ENCODE measurements around the gene TSPAN14.

TSPAN14 gene

DNA sequence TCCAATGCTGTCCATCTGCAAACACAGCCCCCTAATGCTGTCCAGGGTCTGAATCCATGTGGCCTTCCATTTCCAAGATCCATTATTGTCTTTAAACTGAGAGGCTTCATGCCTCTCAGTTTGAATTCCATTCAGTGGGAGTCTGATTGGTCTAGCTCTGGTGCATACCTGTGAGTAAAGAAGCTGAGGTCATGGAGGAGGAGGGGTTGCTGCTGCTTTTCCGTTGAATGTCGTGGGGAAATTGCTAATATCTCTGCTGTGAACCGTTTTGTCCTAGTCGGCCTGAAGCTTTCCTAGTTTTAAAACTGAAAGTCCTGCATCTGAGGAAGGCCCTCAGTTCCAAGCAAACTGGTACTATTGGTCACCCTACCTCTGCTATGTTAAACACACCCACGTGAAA is 101.3 kb downstream of the TSPAN14 start:
- H3F3A ChIP-seq (ENCODE audit: insufficient read depth, low read length): no peaks in the 10 kb centered on the region
- no peak overlapping the region for H3K9ac ChIP-seq (ENCODE audit: low read length)
- no peak overlapping the region for H3K27ac ChIP-seq (ENCODE audit: low read length)
- H3K4me1 ChIP-seq (ENCODE audit: low read length): no peaks in the 10 kb centered on the region
- no peaks in the 10 kb centered on the region for H3K9me3 ChIP-seq (replicated peaks; ENCODE audit: insufficient read depth, low read length)
- no peak for DNase-seq
- no peaks in the 10 kb centered on the region for H3K27me3 ChIP-seq (replicated peaks; ENCODE audit: insufficient read depth, low read length)
- H2AFZ ChIP-seq (ENCODE audit: low read length): no peak overlapping the region
- H3K79me2 ChIP-seq (ENCODE audit: low read length): no peaks in the 10 kb centered on the region
- H3K9me2 ChIP-seq (replicated peaks; ENCODE audit: insufficient read depth, low read length): no peaks in the 10 kb centered on the region
- H3K4me3 ChIP-seq (ENCODE audit: low read length): no peak overlapping the region
- H4K20me1 ChIP-seq (ENCODE audit: insufficient read depth, low read length): no peaks in the 10 kb centered on the region
- no peaks in the 10 kb centered on the region for H3K36me3 ChIP-seq (replicated peaks; ENCODE audit: insufficient read depth, low read length)
- TF ChIP-seq EZH2phosphoT487 (IDR thresholded peaks at IDR 0.05; ENCODE audit: low read length) (no peak), EZH2 (optimal IDR thresholded peaks at IDR 0.05; ENCODE audit: low read depth, low read length) (no peak)
- TF ChIP-seq, protein P1, sequence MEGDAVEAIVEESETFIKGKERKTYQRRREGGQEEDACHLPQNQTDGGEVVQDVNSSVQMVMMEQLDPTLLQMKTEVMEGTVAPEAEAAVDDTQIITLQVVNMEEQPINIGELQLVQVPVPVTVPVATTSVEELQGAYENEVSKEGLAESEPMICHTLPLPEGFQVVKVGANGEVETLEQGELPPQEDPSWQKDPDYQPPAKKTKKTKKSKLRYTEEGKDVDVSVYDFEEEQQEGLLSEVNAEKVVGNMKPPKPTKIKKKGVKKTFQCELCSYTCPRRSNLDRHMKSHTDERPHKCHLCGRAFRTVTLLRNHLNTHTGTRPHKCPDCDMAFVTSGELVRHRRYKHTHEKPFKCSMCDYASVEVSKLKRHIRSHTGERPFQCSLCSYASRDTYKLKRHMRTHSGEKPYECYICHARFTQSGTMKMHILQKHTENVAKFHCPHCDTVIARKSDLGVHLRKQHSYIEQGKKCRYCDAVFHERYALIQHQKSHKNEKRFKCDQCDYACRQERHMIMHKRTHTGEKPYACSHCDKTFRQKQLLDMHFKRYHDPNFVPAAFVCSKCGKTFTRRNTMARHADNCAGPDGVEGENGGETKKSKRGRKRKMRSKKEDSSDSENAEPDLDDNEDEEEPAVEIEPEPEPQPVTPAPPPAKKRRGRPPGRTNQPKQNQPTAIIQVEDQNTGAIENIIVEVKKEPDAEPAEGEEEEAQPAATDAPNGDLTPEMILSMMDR (IDR thresholded peaks at IDR 0.05; ENCODE audit: low read length): no peak
- no peak overlapping the region for H3K4me2 ChIP-seq (ENCODE audit: low read depth, low read length)

DNA sequence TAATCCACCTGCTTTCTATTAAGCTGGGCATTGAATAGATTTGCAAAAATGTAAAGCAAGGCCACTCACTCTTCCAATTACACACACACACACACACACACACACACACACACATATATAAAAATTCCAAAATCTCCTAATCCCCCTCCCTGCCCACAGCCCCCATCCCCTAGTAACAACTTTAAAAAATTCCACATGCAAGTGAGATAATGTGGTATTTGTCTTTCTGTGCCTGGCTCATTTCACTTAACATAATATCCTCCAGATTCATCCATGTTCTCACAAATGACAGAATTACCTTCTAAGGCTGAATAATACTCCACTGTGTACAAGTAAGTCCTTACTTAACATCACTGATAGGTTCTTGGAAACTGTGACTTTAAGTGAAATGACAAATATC is 107.8 kb downstream of the TSPAN14 start:
- Histone ChIP-seq H3K9ac (ENCODE audit: low read length) (no peak overlapping the region), H4K20me1 (ENCODE audit: insufficient read depth, low read length) (no peaks in the 10 kb centered on the region), H3K4me2 (ENCODE audit: low read depth, low read length) (no peak overlapping the region), H3K9me2 (replicated peaks; ENCODE audit: insufficient read depth, low read length) (no peaks in the 10 kb centered on the region), H3K27me3 (replicated peaks; ENCODE audit: insufficient read depth, low read length) (no peaks in the 10 kb centered on the region), H3K36me3 (replicated peaks; ENCODE audit: insufficient read depth, low read length) (no peaks in the 10 kb centered on the region), H2AFZ (ENCODE audit: low read length) (no peak overlapping the region), H3K27ac (ENCODE audit: low read length) (no peak overlapping the region), H3K79me2 (ENCODE audit: low read length) (no peaks in the 10 kb centered on the region), H3F3A (ENCODE audit: insufficient read depth, low read length) (no peaks in the 10 kb centered on the region), H3K4me1 (ENCODE audit: low read length) (no peaks in the 10 kb centered on the region), H3K4me3 (ENCODE audit: low read length) (no peak overlapping the region), H3K9me3 (replicated peaks; ENCODE audit: insufficient read depth, low read length) (no peaks in the 10 kb centered on the region)
- no peak for TF ChIP-seq EZH2phosphoT487 (IDR thresholded peaks at IDR 0.05; ENCODE audit: low read length)
- TF ChIP-seq, protein P1 (IDR thresholded peaks at IDR 0.05; ENCODE audit: low read length): no peak
- TF ChIP-seq EZH2 (optimal IDR thresholded peaks at IDR 0.05; ENCODE audit: low read depth, low read length): no peak
- DNase-seq: no peak

DNA sequence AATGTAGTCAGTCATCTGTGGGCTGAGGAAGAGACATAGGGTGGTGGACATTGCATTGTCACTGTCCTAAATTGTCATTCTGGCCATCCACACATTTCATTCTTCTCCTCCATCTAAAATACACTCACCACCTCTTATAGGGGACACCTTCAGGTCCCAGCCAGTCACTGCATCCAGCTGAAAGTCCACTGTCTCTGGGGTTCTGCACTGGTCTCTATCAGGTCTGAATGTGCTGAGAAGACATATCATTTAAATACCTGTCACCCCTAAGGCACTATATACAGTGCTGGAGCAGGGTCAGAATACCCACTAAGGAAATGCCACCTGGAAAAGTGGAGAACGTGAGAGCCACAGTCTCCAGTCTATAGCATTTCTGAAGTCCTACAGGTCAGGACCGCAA is 113.2 kb downstream of the TSPAN14 start:
- no peaks in the 10 kb centered on the region for H3K9me2 ChIP-seq (replicated peaks; ENCODE audit: insufficient read depth, low read length)
- no peaks in the 10 kb centered on the region for H3K79me2 ChIP-seq (ENCODE audit: low read length)
- no peaks in the 10 kb centered on the region for H3K27me3 ChIP-seq (replicated peaks; ENCODE audit: insufficient read depth, low read length)
- no peak overlapping the region for H3K9ac ChIP-seq (ENCODE audit: low read length)
- H3F3A ChIP-seq (ENCODE audit: insufficient read depth, low read length): no peaks in the 10 kb centered on the region
- H3K36me3 ChIP-seq (replicated peaks; ENCODE audit: insufficient read depth, low read length): no peaks in the 10 kb centered on the region
- no peaks in the 10 kb centered on the region for H3K4me1 ChIP-seq (ENCODE audit: low read length)
- no peak overlapping the region for H2AFZ ChIP-seq (ENCODE audit: low read length)
- H3K4me2 ChIP-seq (ENCODE audit: low read depth, low read length): no peak overlapping the region
- no peak overlapping the region for H3K4me3 ChIP-seq (ENCODE audit: low read length)
- TF ChIP-seq, protein P1 (IDR thresholded peaks at IDR 0.05; ENCODE audit: low read length): no peak
- TF ChIP-seq EZH2 (optimal IDR thresholded peaks at IDR 0.05; ENCODE audit: low read depth, low read length): no peak
- TF ChIP-seq EZH2phosphoT487 (IDR thresholded peaks at IDR 0.05; ENCODE audit: low read length): no peak
- no peaks in the 10 kb centered on the region for H4K20me1 ChIP-seq (ENCODE audit: insufficient read depth, low read length)
- no peak overlapping the region for H3K27ac ChIP-seq (ENCODE audit: low read length)
- H3K9me3 ChIP-seq (replicated peaks; ENCODE audit: insufficient read depth, low read length): no peaks in the 10 kb centered on the region
- no peak for DNase-seq

Data from MM.1S (cell line).